Smooth muscle cell (in vitro differentiated cells): ENCODE data around the gene SAMD14. TPM values are rescaled to one million over a fixed set of nuclear protein-coding genes. Genes with fewer than 3 reads are reported as not detected.

Experiments used
- DNase-seq: peaks from one replicate; lab custom pipeline; 2025; ENCODE audit not compliant: unreplicated experiment; lab: John Stamatoyannopoulos, UW
- H2AFZ ChIP-seq: fragments of 200-600 bp; sonication (generic); 2 replicates; pipeline ENCODE4 v1.6.0; 2016; ENCODE audit warnings: antibody characterized with exemption, low read depth, mild to moderate bottlenecking
- H3F3A ChIP-seq: fragments of 200-600 bp; sonication (generic); 2 replicates; pipeline ENCODE4 v1.6.0; 2017; ENCODE audit warnings: antibody characterized with exemption, low read depth
- H3K27ac ChIP-seq: fragments of 200-600 bp; sonication (generic); 2 replicates; pipeline ENCODE4 v1.5.1; 2016; ENCODE audit warnings: low read depth, mild to moderate bottlenecking
- H3K27me3 ChIP-seq: fragments of 200-600 bp; sonication (generic); 2 replicates; pipeline ENCODE4 v1.6.1; 2016; ENCODE audit warnings: low read depth, mild to moderate bottlenecking
- H3K36me3 ChIP-seq: fragments of 200-600 bp; sonication (generic); 2 replicates; pipeline ENCODE4 v1.5.1; 2016; ENCODE audit warnings: low read depth
- H3K4me1 ChIP-seq: fragments of 200-600 bp; sonication (generic); 2 replicates; pipeline ENCODE4 v1.5.1; 2016; ENCODE audit warnings: low read depth
- H3K4me2 ChIP-seq: fragments of 200-600 bp; sonication (generic); 2 replicates; pipeline ENCODE4 v1.6.0; 2016; ENCODE audit warnings: mild to moderate bottlenecking
- H3K4me3 ChIP-seq: fragments of 200-600 bp; sonication (generic); 2 replicates; pipeline ENCODE4 v1.5.1; 2016; ENCODE audit warnings: mild to moderate bottlenecking
- H3K79me2 ChIP-seq: fragments of 200-600 bp; sonication (generic); 2 replicates; pipeline ENCODE4 v1.6.0; 2016; ENCODE audit warnings: low read depth, mild to moderate bottlenecking
- H3K9ac ChIP-seq: fragments of 200-600 bp; sonication (generic); 2 replicates; pipeline ENCODE4 v1.6.0; 2016; ENCODE audit warnings: low read depth
- H3K9me3 ChIP-seq: fragments of 200-600 bp; sonication (generic); replicated peaks from 2 replicates; pipeline ENCODE4 v1.5.1; 2016; ENCODE audit warnings: low read depth
- H4K20me1 ChIP-seq: fragments of 200-600 bp; sonication (generic); 2 replicates; pipeline ENCODE4 v1.6.0; 2016; ENCODE audit warnings: low read depth
- WGBS: methylation state at CpG from one replicate; pipeline ENCODE4 v1.1.7; 2016; ENCODE audit warnings: low lambda C conversion rate; 5-methylcytosine and 5-hydroxymethylcytosine counted together
- polyA plus RNA-seq: library from polyadenylated mRNA; unstranded; fragments of >200 nt; fragmentation: Nextera tagmentation; extraction: Ambion mirVana; gene quantifications from 2 replicates; pipeline ENCODE4 v1.2.1, GENCODE V29; 2016
- total RNA-seq: library from RNA; depleted of rRNA; stranded (reverse); fragments of >200 nt; gene quantifications from 2 replicates; pipeline ENCODE4 v1.2.3, GENCODE V29; 2014
- TF ChIP-seq, protein P1 (sequence below): fragments of 200-600 bp; sonication (generic); IDR thresholded peaks from 2 replicates; pipeline ENCODE4 v1.5.1; 2017; ENCODE audit warnings: borderline replicate concordance, mild to moderate bottlenecking, antibody characterized with exemption; ENCODE audit not compliant: insufficient read depth, poor library complexity, severe bottlenecking

Gene SAMD14
- total and polyA plus RNA-seq, 2 experiments from 2014 or later, result 13.7 to 39.1 TPM

DNA sequence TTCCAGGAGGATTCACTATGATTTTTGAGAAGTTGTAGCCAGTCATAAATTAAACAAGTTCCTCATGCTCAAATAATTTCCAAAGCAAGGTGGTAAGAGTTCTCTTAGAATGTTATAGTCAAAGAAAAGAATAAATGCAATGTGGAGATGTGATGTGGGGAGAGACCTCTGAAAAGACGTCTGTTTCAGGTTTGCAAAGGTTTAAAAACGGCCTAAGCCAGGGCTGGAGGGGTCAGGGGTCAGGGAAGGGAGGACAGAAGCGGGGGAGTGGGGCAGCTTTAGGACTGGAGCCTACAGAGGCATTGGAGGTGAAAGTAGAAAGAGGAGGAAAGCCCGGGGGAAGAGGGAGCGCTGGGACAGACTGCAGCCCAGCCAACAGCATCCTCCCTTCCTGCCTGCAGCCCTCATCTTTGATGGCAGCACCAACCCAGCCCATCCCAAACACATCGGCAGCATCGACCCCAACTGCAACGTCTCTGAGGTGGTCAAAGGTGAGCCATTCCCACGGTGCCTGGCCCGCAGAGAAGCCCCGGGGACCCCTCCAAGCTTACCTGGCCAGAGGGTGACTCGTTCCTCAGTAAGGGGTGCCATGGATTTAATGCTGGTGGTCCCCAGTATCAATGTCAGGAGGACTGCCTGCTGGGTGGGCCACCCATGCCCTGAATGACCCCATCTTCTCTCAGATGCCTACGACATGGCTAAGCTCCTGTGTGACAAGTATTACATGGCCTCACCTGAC lies 23.4 kb downstream of the SAMD14 start:
- Histone ChIP-seq H3K79me2 (no peaks in the 10 kb centered on the region), H4K20me1 (no peaks in the 10 kb centered on the region), H3K9me3 (no peaks in the 10 kb centered on the region), H3K9ac (no peak overlapping the region), H2AFZ (no peak overlapping the region), H3K27ac (no peak overlapping the region), H3K4me3 (no peak overlapping the region), H3K4me2 (no peak overlapping the region), H3K27me3 (no peaks in the 10 kb centered on the region), H3K4me1 (peaks cover 6% of the 10 kb centered on the region), H3K36me3 (no peaks in the 10 kb centered on the region), H3F3A (no peaks in the 10 kb centered on the region)
- DNase-seq, result no peak
- TF ChIP-seq, protein P1, sequence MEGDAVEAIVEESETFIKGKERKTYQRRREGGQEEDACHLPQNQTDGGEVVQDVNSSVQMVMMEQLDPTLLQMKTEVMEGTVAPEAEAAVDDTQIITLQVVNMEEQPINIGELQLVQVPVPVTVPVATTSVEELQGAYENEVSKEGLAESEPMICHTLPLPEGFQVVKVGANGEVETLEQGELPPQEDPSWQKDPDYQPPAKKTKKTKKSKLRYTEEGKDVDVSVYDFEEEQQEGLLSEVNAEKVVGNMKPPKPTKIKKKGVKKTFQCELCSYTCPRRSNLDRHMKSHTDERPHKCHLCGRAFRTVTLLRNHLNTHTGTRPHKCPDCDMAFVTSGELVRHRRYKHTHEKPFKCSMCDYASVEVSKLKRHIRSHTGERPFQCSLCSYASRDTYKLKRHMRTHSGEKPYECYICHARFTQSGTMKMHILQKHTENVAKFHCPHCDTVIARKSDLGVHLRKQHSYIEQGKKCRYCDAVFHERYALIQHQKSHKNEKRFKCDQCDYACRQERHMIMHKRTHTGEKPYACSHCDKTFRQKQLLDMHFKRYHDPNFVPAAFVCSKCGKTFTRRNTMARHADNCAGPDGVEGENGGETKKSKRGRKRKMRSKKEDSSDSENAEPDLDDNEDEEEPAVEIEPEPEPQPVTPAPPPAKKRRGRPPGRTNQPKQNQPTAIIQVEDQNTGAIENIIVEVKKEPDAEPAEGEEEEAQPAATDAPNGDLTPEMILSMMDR, result no peak
- 84% methylated on average over 13 of the region's 13 CpGs for WGBS

GRCh38 chr17:50105811-50106210 lies 24.1 kb downstream of the SAMD14 start:
- Histone ChIP-seq H3K9me3 (no peaks in the 10 kb centered on the region), H2AFZ (no peak overlapping the region), H3K27ac (no peak overlapping the region), H3F3A (peaks cover 1% of the 10 kb centered on the region), H3K79me2 (no peaks in the 10 kb centered on the region), H3K27me3 (no peaks in the 10 kb centered on the region), H4K20me1 (no peaks in the 10 kb centered on the region), H3K9ac (no peak overlapping the region), H3K4me3 (no peak overlapping the region), H3K4me1 (peaks cover 12% of the 10 kb centered on the region), H3K4me2 (no peak overlapping the region), H3K36me3 (no peaks in the 10 kb centered on the region)
- 92% methylated on average over 21 of the region's 21 CpGs for WGBS
- TF ChIP-seq, protein P1, result no peak
- DNase-seq, result no peak

- Histone ChIP-seq H2AFZ (no peak overlapping the region), H3K27ac (no peak overlapping the region), H3K79me2 (no peaks in the 10 kb centered on the region), H3K4me3 (no peak overlapping the region), H3K4me1 (peaks cover 14% of the 10 kb centered on the region), H3K4me2 (no peak overlapping the region), H3K9me3 (no peaks in the 10 kb centered on the region), H3K27me3 (no peaks in the 10 kb centered on the region), H4K20me1 (no peaks in the 10 kb centered on the region), H3F3A (peaks cover 3% of the 10 kb centered on the region), H3K9ac (no peak overlapping the region), H3K36me3 (no peaks in the 10 kb centered on the region)
- TF ChIP-seq, protein P1, result no peak
- DNase-seq, result no peak
- 96% methylated on average over 5 of the region's 5 CpGs for WGBS
Observed at GRCh38 chr17:50103941-50104340, 26.0 kb downstream of the SAMD14 start.

DNA sequence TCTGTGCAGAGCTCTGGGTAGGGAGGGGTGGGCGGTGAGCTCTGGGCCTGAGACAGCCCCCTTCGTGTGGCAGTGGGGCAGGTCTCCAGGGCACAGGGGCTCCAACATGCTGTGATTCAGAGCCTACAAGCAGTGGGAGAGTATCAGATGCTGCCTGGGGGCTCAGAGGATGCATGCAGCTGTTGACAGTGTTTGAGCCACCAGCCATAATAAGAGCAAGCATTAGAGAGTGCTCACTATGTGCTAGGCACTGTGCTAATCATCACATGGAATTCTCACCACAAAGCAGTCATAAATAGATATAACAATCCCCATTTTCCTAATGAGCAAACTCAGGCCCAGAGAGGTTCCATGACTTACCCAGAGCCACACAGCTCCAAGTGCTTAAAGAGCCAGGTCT lies 26.7 kb downstream of the SAMD14 start:
- Histone ChIP-seq H3F3A (peaks cover 3% of the 10 kb centered on the region), H3K9me3 (no peaks in the 10 kb centered on the region), H3K4me3 (no peak overlapping the region), H2AFZ (no peak overlapping the region), H3K36me3 (no peaks in the 10 kb centered on the region), H3K27ac (no peak overlapping the region), H3K27me3 (no peaks in the 10 kb centered on the region), H3K4me1 (peaks cover 14% of the 10 kb centered on the region), H3K79me2 (no peaks in the 10 kb centered on the region), H4K20me1 (no peaks in the 10 kb centered on the region), H3K9ac (no peak overlapping the region), H3K4me2 (no peak overlapping the region)
- no peak for DNase-seq
- TF ChIP-seq, protein P1, result no peak
- 71% methylated on average over 2 of the region's 2 CpGs for WGBS
